Peyer's patch (tissue), 4 donors: ENCODE data around the gene SRSF4. TPM values are rescaled to one million over a fixed set of nuclear protein-coding genes. Genes with fewer than 3 reads are reported as not detected.
"Not testable (repeated sequence)": the region's sequence is repeated elsewhere in the genome, so short reads cannot be mapped to it uniquely, and the experiment has no call there.

Experiments
- DNase-seq, 3 donors: peaks; one replicate each; pipeline ENCODE4 v3.0.0-alpha.2; 2017 to 2019
- H3K27ac ChIP-seq, 4 donors: fragments of 200-600 bp; sonication (generic); one replicate each; pipeline ENCODE4 v1.5.1; 2016 to 2019
- H3K27me3 ChIP-seq, 2 donors: fragments of 200-600 bp; sonication (generic); one replicate each; pipeline ENCODE4 v1.5.1; 2019
- H3K36me3 ChIP-seq, 3 donors: fragments of 200-600 bp; sonication (generic); one replicate each; pipeline ENCODE4 v1.5.1; 2016 to 2019
- H3K4me1 ChIP-seq, 4 donors: fragments of 200-600 bp; sonication (generic); one replicate each; pipeline ENCODE4 v1.5.1; 2016 to 2019
- H3K4me3 ChIP-seq, 4 donors: fragments of 200-600 bp; sonication (generic); 1 replicate in 3 of 4; 2 replicates in 1 of 4; pipeline ENCODE4 v1.5.1; 2016 to 2019; ENCODE audit warnings: mild to moderate bottlenecking in 1 of 4
- H3K9me3 ChIP-seq, 4 donors: fragments of 200-600 bp; sonication (generic); one replicate each; pipeline ENCODE4 v1.5.1; 2016 to 2019; ENCODE audit warnings: mild to moderate bottlenecking in 1 of 4
- POLR2A ChIP-seq, 2 donors: fragments of 450-650 bp; IDR thresholded peaks; one replicate each; pipeline ENCODE4 v1.5.1; 2017; ENCODE audit warnings: antibody characterized with exemption in 2 of 2, mild to moderate bottlenecking in 2 of 2, moderate library complexity in 2 of 2
- total RNA-seq, 4 donors: library from RNA; depleted of rRNA; stranded (reverse); fragments of >200 nt; gene quantifications; one replicate each; pipeline ENCODE4 v1.1.0, GENCODE V29; 2016
- TF ChIP-seq, protein P1 (sequence below), 6 experiments: fragments of 450-650 bp in 4 of 6; fragments of 200-600 bp in 2 of 6; sonication (generic) in 1 of 6; IDR thresholded peaks; one replicate each; pipeline ENCODE4 v1.5.1; 2017 to 2019; ENCODE audit warnings: antibody characterized with exemption in 6 of 6, mild to moderate bottlenecking in 3 of 6, moderate library complexity in 1 of 6

The SRSF4 gene
- total RNA-seq, 4 donors from 2014 or later, result 62.7 to 153 (median 88.8) TPM

DNA sequence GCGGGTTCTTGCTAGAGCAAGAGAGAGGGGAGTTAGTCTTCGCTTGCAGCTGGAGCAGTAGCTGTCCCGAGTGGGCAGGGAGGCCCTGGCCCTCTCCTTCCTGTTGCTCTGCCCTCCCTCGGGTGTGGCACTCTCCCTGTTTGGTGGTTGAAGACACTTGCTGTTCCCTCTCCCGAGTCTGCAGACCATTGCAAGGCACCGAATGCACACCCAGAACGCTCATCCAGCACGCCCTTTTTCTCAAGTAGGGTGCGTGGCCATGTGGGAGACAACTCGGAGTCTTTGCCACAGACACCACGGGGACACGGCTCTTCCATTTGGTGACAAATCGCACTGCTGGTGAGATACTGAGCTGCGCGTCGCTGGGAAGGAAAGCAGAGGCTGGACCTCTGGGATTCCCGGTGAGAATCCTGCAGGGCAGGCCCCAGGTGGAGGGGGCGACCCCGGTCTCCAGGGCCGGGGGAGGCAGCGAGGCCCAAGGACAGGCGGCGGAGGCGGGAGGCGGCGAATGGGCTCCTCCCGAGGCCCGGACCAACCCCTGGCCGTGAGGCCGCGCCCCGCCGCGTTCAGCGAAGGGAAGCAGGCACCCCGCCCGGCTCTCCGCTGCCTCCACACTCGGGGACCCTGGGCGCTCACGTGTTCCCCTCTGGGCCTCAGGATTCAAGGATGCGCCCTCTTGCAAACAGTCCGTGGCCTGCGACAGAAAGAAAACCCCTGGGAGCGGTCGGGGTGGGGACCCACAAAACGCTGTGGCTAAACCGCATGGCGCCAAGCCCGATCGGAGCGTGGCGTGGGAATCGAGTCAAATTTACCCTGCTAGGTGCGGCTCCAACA is 47.6 kb downstream of the SRSF4 start:
- DNase-seq, result no peak
- Histone ChIP-seq H3K27me3 (no peaks in the 10 kb centered on the region), H3K9me3 (no peaks in the 10 kb centered on the region), H3K4me1 (no peaks in the 10 kb centered on the region), H3K4me3 (no peak overlapping the region), H3K36me3 (no peaks in the 10 kb centered on the region), H3K27ac (no peak overlapping the region)
- no peak for TF ChIP-seq POLR2A (IDR thresholded peaks at IDR 0.05)
- TF ChIP-seq, protein P1, sequence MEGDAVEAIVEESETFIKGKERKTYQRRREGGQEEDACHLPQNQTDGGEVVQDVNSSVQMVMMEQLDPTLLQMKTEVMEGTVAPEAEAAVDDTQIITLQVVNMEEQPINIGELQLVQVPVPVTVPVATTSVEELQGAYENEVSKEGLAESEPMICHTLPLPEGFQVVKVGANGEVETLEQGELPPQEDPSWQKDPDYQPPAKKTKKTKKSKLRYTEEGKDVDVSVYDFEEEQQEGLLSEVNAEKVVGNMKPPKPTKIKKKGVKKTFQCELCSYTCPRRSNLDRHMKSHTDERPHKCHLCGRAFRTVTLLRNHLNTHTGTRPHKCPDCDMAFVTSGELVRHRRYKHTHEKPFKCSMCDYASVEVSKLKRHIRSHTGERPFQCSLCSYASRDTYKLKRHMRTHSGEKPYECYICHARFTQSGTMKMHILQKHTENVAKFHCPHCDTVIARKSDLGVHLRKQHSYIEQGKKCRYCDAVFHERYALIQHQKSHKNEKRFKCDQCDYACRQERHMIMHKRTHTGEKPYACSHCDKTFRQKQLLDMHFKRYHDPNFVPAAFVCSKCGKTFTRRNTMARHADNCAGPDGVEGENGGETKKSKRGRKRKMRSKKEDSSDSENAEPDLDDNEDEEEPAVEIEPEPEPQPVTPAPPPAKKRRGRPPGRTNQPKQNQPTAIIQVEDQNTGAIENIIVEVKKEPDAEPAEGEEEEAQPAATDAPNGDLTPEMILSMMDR (IDR thresholded peaks at IDR 0.05), result no peak

DNA sequence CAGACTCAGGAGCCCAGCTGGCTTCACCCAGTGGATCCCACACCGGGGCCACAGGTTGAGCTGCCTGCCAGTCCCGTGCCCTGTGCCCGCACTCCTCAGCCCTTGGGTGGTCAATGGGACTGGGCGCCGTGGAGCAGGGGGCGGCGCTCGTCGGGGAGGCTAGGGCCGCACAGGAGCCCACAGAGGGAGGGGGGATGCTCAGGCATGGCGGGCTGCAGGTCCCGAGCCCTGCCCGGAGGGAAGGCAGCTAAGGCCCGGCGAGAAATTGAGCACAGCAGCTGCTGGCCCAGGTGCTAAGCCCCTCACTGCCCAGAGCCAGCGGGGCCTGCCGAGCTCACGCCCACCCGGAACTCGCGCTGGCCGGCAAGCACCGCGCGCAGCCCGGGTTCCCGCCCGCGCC is 50.6 kb downstream of the SRSF4 start:
- H3K27ac ChIP-seq, DNase-seq, H3K4me3 ChIP-seq, H3K9me3 ChIP-seq, H3K4me1 ChIP-seq, H3K27me3 ChIP-seq, H3K36me3 ChIP-seq: not testable (repeated sequence)

DNA sequence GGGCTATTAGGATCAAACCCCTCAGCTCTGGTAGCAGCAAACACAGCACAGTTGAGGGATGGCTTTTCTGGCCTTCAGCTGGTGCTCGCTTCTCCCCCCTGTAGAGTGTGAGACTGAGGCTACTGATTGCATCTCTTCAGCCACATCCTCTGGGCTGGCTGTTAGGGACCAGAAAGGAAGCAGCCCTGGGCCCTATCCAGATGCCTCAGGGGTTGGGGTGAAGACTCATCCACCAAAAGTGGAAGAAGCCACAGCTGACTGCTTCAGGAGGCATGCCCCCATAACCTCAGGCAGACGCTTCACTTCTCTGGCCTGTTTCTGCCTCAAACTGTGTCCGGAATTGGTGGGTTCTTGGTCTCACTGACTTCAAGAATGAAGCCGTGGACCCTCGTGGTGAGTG is 51.8 kb downstream of the SRSF4 start:
- TF ChIP-seq, protein P1 (IDR thresholded peaks at IDR 0.05), result no peak
- no peak for TF ChIP-seq POLR2A (IDR thresholded peaks at IDR 0.05)
- DNase-seq, result no peak
- Histone ChIP-seq H3K4me3 (no peak overlapping the region), H3K27me3 (peaks cover 0 to under 1% of the 10 kb centered on the region in 2 donors), H3K9me3 (no peaks in the 10 kb centered on the region), H3K36me3 (no peaks in the 10 kb centered on the region), H3K4me1 (peaks cover 0 to 9% (median under 1%) of the 10 kb centered on the region in 4 donors), H3K27ac (no peak overlapping the region)

DNA sequence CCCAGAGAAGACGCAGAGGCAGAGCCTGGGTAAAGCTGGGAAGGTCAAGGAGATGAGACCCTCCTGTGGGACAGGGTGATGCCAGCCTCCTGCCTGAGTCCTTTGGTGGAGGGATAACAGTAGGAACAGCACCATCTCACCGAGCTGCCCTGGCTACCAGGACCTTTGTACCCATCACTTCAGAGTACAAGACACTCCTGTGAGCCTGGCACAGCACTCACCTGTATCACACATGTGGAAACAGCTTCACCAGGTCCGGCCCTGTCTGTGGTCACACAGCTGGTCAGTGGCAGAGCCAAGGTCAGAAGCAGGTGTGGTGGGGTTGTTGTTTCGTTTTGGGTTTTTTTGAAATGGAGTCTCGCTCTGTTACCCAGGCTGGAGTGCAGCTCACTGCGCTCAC is 53.0 kb downstream of the SRSF4 start:
- Histone ChIP-seq H3K27me3 (peaks cover 0 to 13% of the 10 kb centered on the region in 2 donors), H3K36me3 (no peaks in the 10 kb centered on the region), H3K9me3 (no peaks in the 10 kb centered on the region), H3K4me3 (no peak overlapping the region), H3K4me1 (peaks cover 0 to 21% (median 4%) of the 10 kb centered on the region in 4 donors), H3K27ac (no peak overlapping the region)
- TF ChIP-seq, protein P1 (IDR thresholded peaks at IDR 0.05), result no peak
- TF ChIP-seq POLR2A (IDR thresholded peaks at IDR 0.05), result no peak
- DNase-seq, result peak in 1 of 3 donors; percentile 54

DNA sequence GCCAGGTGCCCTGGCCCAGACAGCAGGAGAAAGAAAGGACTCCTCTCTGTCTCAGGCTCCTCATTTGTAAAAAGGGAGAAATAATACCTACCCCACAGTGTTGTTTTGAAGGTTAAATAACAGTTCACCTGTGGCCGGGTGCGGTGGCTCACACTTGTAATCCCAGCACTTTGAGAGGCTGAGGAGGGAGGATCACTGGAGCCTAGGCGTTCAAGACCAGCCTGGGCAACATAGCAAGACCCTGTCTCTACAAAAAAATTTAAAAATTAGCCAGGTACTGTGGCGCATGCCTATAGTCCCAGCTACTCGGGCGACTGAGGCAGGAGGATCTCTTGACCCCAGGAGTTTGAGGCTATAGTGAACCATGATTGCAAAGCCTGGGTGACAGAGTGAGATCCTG is 55.5 kb downstream of the SRSF4 start:
- no peak for DNase-seq
- H3K36me3 ChIP-seq, result no peaks in the 10 kb centered on the region
- no peaks in the 10 kb centered on the region for H3K9me3 ChIP-seq
- H3K4me3 ChIP-seq, result no peak overlapping the region
- peaks cover 9 to 42% (median 25%) of the 10 kb centered on the region in 4 donors for H3K4me1 ChIP-seq
- TF ChIP-seq, protein P1 (IDR thresholded peaks at IDR 0.05), result no peak
- TF ChIP-seq POLR2A (IDR thresholded peaks at IDR 0.05), result no peak
- peaks cover 0 to 16% of the 10 kb centered on the region in 2 donors for H3K27me3 ChIP-seq
- no peak overlapping the region for H3K27ac ChIP-seq

DNA sequence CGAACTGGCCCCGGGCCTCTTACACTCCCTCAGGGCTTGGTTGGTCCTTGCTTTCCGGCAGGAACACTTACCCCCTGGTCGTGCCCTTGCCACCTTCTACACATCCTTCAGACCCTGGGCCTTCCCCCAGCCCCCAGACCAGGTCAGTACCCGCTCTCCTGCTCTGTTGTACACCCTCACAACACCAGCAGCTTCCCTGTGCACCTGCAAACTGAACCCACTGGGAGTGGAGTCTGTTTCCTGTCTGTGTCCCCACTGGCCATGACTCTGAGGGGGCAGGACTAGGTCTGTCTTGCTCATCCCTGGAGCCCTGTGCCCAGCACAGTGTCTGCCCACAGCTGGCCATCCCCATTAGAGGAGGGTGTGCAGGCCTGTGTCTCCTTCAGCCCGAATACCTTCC is 55.9 kb downstream of the SRSF4 start:
- Histone ChIP-seq H3K36me3 (no peaks in the 10 kb centered on the region), H3K27me3 (peaks cover 0 to 16% of the 10 kb centered on the region in 2 donors), H3K9me3 (no peaks in the 10 kb centered on the region), H3K4me1 (peaks cover 9 to 42% (median 27%) of the 10 kb centered on the region in 4 donors), H3K27ac (peak overlapping the region in 1 of 4 donors; percentile 94), H3K4me3 (no peak overlapping the region)
- no peak for DNase-seq
- TF ChIP-seq, protein P1 (IDR thresholded peaks at IDR 0.05), result no peak
- TF ChIP-seq POLR2A (IDR thresholded peaks at IDR 0.05), result no peak
